Trophoblast cell (in vitro differentiated cells and primary cell): Measurements from ENCODE around the gene ESRRG.

ENCODE experiments used
- DNase-seq, 2 donors: peaks; one replicate each; pipeline ENCODE4 v3.0.0-alpha.2; 2016
- H2AFZ ChIP-seq: 2 replicates; pipeline ENCODE4 v1.6.1; 2013; ENCODE audit warnings: low read length, moderate library complexity, mild to moderate bottlenecking; ENCODE audit not compliant: insufficient read depth, poor library complexity
- H2AK5ac ChIP-seq: 2 replicates; pipeline ENCODE4 v1.6.1; 2013; ENCODE audit warnings: mild to moderate bottlenecking, low read length
- H2BK120ac ChIP-seq: 2 replicates; pipeline ENCODE4 v1.6.1; 2013; ENCODE audit warnings: low read length, mild to moderate bottlenecking, moderate library complexity; ENCODE audit not compliant: insufficient read depth, poor library complexity
- H2BK12ac ChIP-seq: 2 replicates; pipeline ENCODE4 v1.6.1; 2013; ENCODE audit warnings: mild to moderate bottlenecking, low read length, moderate library complexity
- H2BK5ac ChIP-seq: 2 replicates; pipeline ENCODE4 v1.6.1; 2013; ENCODE audit warnings: low read length, low read depth, moderate library complexity, mild to moderate bottlenecking; ENCODE audit not compliant: poor library complexity
- H3K14ac ChIP-seq: 2 replicates; pipeline ENCODE4 v1.6.1; 2013; ENCODE audit warnings: mild to moderate bottlenecking, low read length
- H3K18ac ChIP-seq: 2 replicates; pipeline ENCODE4 v1.6.1; 2013; ENCODE audit warnings: mild to moderate bottlenecking, low read length
- H3K23ac ChIP-seq: 2 replicates; pipeline ENCODE4 v1.6.1; 2013; ENCODE audit warnings: low read length
- H3K27ac ChIP-seq: 2 replicates; pipeline ENCODE4 v1.5.1; 2013; ENCODE audit warnings: low read depth, mild to moderate bottlenecking, inconsistent platforms, low read length, moderate library complexity
- H3K27me3 ChIP-seq: 2 replicates; pipeline ENCODE4 v1.6.1; 2013; ENCODE audit warnings: inconsistent platforms, mild to moderate bottlenecking, low read length, moderate library complexity; ENCODE audit not compliant: insufficient read depth
- H3K36me3 ChIP-seq, 2 experiments: 1 replicate in 1 of 2; 2 replicates in 1 of 2; pipeline ENCODE4 v1.6.1; 2013; ENCODE audit warnings: low read length in 2 of 2, mild to moderate bottlenecking in 2 of 2, moderate library complexity in 1 of 2; ENCODE audit not compliant: insufficient read depth in 2 of 2, control insufficient read depth in 1 of 2
- H3K4ac ChIP-seq: 2 replicates; pipeline ENCODE4 v1.6.1; 2013; ENCODE audit warnings: low read depth, mild to moderate bottlenecking, low read length, moderate library complexity
- H3K4me1 ChIP-seq, 2 experiments: 1 replicate in 1 of 2; 2 replicates in 1 of 2; pipeline ENCODE4 v1.6.1; 2013; ENCODE audit warnings: low read length in 2 of 2, mild to moderate bottlenecking in 2 of 2, moderate library complexity in 1 of 2; ENCODE audit not compliant: insufficient read depth in 2 of 2, control insufficient read depth in 1 of 2
- H3K4me2 ChIP-seq: 2 replicates; pipeline ENCODE4 v1.6.1; 2013; ENCODE audit warnings: inconsistent platforms, mild to moderate bottlenecking, low read length, moderate library complexity
- H3K4me3 ChIP-seq: 2 replicates; pipeline ENCODE4 v1.5.1; 2013; ENCODE audit warnings: mild to moderate bottlenecking, low read depth, low read length, inconsistent platforms
- H3K79me1 ChIP-seq: one replicate; pipeline ENCODE4 v1.6.1; 2013; ENCODE audit warnings: low read length
- H3K79me2 ChIP-seq: 2 replicates; pipeline ENCODE4 v1.6.1; 2013; ENCODE audit warnings: low read length, mild to moderate bottlenecking; ENCODE audit not compliant: control insufficient read depth, insufficient read depth, poor library complexity
- H3K9ac ChIP-seq: 2 replicates; pipeline ENCODE4 v1.6.1; 2013; ENCODE audit warnings: mild to moderate bottlenecking, low read length
- H3K9me3 ChIP-seq: 2 replicates; pipeline ENCODE4 v1.6.1; 2013; ENCODE audit warnings: low read depth, mild to moderate bottlenecking, control low read depth, inconsistent platforms, low read length; ENCODE audit not compliant: insufficient read depth
- H4K12ac ChIP-seq: 2 replicates; pipeline ENCODE4 v1.6.1; 2013; ENCODE audit warnings: low read depth, mild to moderate bottlenecking, low read length, moderate library complexity
- H4K8ac ChIP-seq: 2 replicates; pipeline ENCODE4 v1.6.1; 2013; ENCODE audit warnings: low read depth, mild to moderate bottlenecking, low read length, moderate library complexity
- H4K91ac ChIP-seq: one replicate; pipeline ENCODE4 v1.6.1; 2013; ENCODE audit warnings: low read depth, mild to moderate bottlenecking, low read length, moderate library complexity
- WGBS: extraction: QIAGEN DNeasy Blood & Tissue Kit; methylation state at CpG from one replicate; pipeline ENCODE4 v1.1.7; 2013; ENCODE audit warnings: missing lambda C conversion rate; ENCODE audit not compliant: insufficient read length, insufficient coverage; ENCODE audit errors: extremely low coverage; 5-methylcytosine and 5-hydroxymethylcytosine counted together

The ESRRG gene

GRCh38 chr1:216542741-216543140 is 180.5 kb downstream of the ESRRG start:
- Histone ChIP-seq H3K27ac (no peak overlapping the region), H4K8ac (no peak overlapping the region), H3K79me1 (no peaks in the 10 kb centered on the region), H2AFZ (no peak overlapping the region), H4K91ac (no peak overlapping the region), H2BK5ac (no peak overlapping the region), H3K27me3 (no peaks in the 10 kb centered on the region), H3K4me1 (no peaks in the 10 kb centered on the region), H4K12ac (no peak overlapping the region), H3K23ac (no peak overlapping the region), H2BK120ac (no peak overlapping the region), H3K79me2 (no peaks in the 10 kb centered on the region), H3K18ac (no peak overlapping the region), H3K36me3 (no peaks in the 10 kb centered on the region), H3K9ac (no peak overlapping the region), H3K4ac (no peak overlapping the region), H3K9me3 (no peaks in the 10 kb centered on the region), H3K14ac (no peak overlapping the region), H2AK5ac (no peak overlapping the region), H2BK12ac (no peak overlapping the region), H3K4me3 (no peak overlapping the region), H3K4me2 (no peak overlapping the region)
- no peak for DNase-seq
- WGBS: no CpG with 5 or more reads among the region's 2 CpGs

- H3K27me3 ChIP-seq: no peaks in the 10 kb centered on the region
- H2AK5ac ChIP-seq: no peak overlapping the region
- H4K91ac ChIP-seq: no peak overlapping the region
- H3K23ac ChIP-seq: no peak overlapping the region
- no peak overlapping the region for H2BK12ac ChIP-seq
- no peak overlapping the region for H3K4me3 ChIP-seq
- WGBS: 100% methylated on average over 1 of the region's 1 CpG
- H4K8ac ChIP-seq: no peak overlapping the region
- no peak overlapping the region for H4K12ac ChIP-seq
- no peak overlapping the region for H3K4ac ChIP-seq
- H2AFZ ChIP-seq: no peak overlapping the region
- H2BK5ac ChIP-seq: no peak overlapping the region
- no peak overlapping the region for H3K9ac ChIP-seq
- H3K36me3 ChIP-seq: no peaks in the 10 kb centered on the region
- no peak overlapping the region for H3K14ac ChIP-seq
- DNase-seq: no peak
- H3K4me2 ChIP-seq: no peak overlapping the region
- no peak overlapping the region for H2BK120ac ChIP-seq
- H3K4me1 ChIP-seq: no peaks in the 10 kb centered on the region
- no peak overlapping the region for H3K27ac ChIP-seq
- H3K79me2 ChIP-seq: no peaks in the 10 kb centered on the region
- H3K79me1 ChIP-seq: no peaks in the 10 kb centered on the region
- no peak overlapping the region for H3K18ac ChIP-seq
- H3K9me3 ChIP-seq: no peaks in the 10 kb centered on the region
These were observed 181.0 kb downstream of the ESRRG start for GRCh38 chr1:216542263-216542662.

GRCh38 chr1:216535751-216536150 is 187.5 kb downstream of the ESRRG start:
- WGBS: no CpG with 5 or more reads among the region's 2 CpGs
- Histone ChIP-seq H3K4me1 (no peaks in the 10 kb centered on the region), H2BK120ac (no peak overlapping the region), H2BK5ac (no peak overlapping the region), H3K18ac (no peak overlapping the region), H2AFZ (no peak overlapping the region), H4K91ac (no peak overlapping the region), H2BK12ac (no peak overlapping the region), H3K27me3 (no peaks in the 10 kb centered on the region), H3K4me2 (no peak overlapping the region), H3K27ac (no peak overlapping the region), H3K14ac (no peak overlapping the region), H3K9me3 (no peaks in the 10 kb centered on the region), H3K36me3 (no peaks in the 10 kb centered on the region), H3K4ac (no peak overlapping the region), H3K79me1 (no peaks in the 10 kb centered on the region), H3K9ac (no peak overlapping the region), H3K23ac (no peak overlapping the region), H3K4me3 (no peak overlapping the region), H2AK5ac (no peak overlapping the region), H4K8ac (no peak overlapping the region), H3K79me2 (no peaks in the 10 kb centered on the region), H4K12ac (no peak overlapping the region)
- no peak for DNase-seq

GRCh38 chr1:216535059-216535458 is 188.2 kb downstream of the ESRRG start:
- no peaks in the 10 kb centered on the region for H3K9me3 ChIP-seq
- H2BK12ac ChIP-seq: no peak overlapping the region
- no peak overlapping the region for H3K4me2 ChIP-seq
- no peak overlapping the region for H2BK5ac ChIP-seq
- H3K36me3 ChIP-seq: no peaks in the 10 kb centered on the region
- no peak overlapping the region for H3K4me3 ChIP-seq
- H4K8ac ChIP-seq: no peak overlapping the region
- no peak overlapping the region for H2AK5ac ChIP-seq
- no peak overlapping the region for H3K4ac ChIP-seq
- no CpG with 5 or more reads among the region's 1 CpG for WGBS
- H3K18ac ChIP-seq: no peak overlapping the region
- peak in 1 of 2 donors; percentile 36 for DNase-seq
- H3K27me3 ChIP-seq: no peaks in the 10 kb centered on the region
- H4K91ac ChIP-seq: no peak overlapping the region
- H4K12ac ChIP-seq: no peak overlapping the region
- no peaks in the 10 kb centered on the region for H3K79me2 ChIP-seq
- no peak overlapping the region for H3K23ac ChIP-seq
- H3K27ac ChIP-seq: no peak overlapping the region
- no peaks in the 10 kb centered on the region for H3K4me1 ChIP-seq
- no peak overlapping the region for H3K14ac ChIP-seq
- H3K79me1 ChIP-seq: no peaks in the 10 kb centered on the region
- H2BK120ac ChIP-seq: no peak overlapping the region
- H3K9ac ChIP-seq: no peak overlapping the region
- no peak overlapping the region for H2AFZ ChIP-seq
